Spleen (tissue), 7 donors: ENCODE results near the gene RPRD2.

ENCODE experiments used
- POLR2A ChIP-seq, 3 donors: fragments of 450-650 bp; IDR thresholded peaks; one replicate each; pipeline ENCODE4 v1.5.1; 2017; ENCODE audit warnings: antibody characterized with exemption in 3 of 3, mild to moderate bottlenecking in 1 of 3
- POLR2AphosphoS5 ChIP-seq, 3 donors: sonication (generic); formaldehyde crosslinking; IDR thresholded peaks; one replicate each; pipeline ENCODE4 v1.5.1; 2017; ENCODE audit warnings: antibody characterized with exemption in 3 of 3
- TF ChIP-seq, protein P1 (sequence below), 11 experiments: fragments of 200-600 bp in 7 of 11; fragments of 450-650 bp in 4 of 11; sonication (generic) in 4 of 11; IDR thresholded peaks in 8 of 11; conservative IDR thresholded peaks in 3 of 11; 1 replicate in 7 of 11; 2 replicates in 4 of 11; pipeline versions ENCODE4 v1.4.0 to v1.8.0; 2016 to 2021; ENCODE audit warnings: antibody characterized with exemption in 11 of 11, inconsistent platforms in 4 of 11, mild to moderate bottlenecking in 1 of 11
- donor health status: DM: no; HTN: no; CAD: no; lungs with moderate emphysema.
- donor health status: DM: no; HTN: no; CAD: no.
- donor health status: DM: no; HTN: no; CAD: no.

DNA sequence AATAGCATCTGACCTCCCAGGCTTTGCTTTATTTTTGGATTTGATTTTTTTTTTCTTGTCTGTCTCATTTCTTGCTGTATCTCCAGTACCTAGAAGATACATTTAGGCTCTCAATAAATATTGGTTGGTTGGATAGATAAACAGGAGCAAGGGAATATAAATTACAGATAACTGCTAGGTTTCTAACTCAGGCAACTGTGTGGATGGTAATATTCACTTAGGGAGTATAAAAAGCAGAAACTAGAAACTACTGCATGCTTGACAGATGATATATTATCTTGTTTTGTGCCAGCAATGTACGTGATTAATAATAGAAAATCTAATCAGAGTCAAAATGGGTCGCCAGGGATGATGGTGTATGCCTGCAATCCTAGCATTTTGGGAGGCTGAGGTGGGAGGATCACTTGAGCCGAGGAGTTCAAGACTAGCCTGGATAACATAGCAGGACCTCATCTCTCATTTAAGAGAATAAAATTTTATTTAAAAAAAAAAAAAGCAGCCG lies 92.2 kb downstream of the RPRD2 start:
- TF ChIP-seq, protein P1, sequence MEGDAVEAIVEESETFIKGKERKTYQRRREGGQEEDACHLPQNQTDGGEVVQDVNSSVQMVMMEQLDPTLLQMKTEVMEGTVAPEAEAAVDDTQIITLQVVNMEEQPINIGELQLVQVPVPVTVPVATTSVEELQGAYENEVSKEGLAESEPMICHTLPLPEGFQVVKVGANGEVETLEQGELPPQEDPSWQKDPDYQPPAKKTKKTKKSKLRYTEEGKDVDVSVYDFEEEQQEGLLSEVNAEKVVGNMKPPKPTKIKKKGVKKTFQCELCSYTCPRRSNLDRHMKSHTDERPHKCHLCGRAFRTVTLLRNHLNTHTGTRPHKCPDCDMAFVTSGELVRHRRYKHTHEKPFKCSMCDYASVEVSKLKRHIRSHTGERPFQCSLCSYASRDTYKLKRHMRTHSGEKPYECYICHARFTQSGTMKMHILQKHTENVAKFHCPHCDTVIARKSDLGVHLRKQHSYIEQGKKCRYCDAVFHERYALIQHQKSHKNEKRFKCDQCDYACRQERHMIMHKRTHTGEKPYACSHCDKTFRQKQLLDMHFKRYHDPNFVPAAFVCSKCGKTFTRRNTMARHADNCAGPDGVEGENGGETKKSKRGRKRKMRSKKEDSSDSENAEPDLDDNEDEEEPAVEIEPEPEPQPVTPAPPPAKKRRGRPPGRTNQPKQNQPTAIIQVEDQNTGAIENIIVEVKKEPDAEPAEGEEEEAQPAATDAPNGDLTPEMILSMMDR (IDR thresholded peaks at IDR 0.05 in 8 of 11, conservative IDR thresholded peaks at IDR 0.05 in 3 of 11) = no peak
- TF ChIP-seq POLR2A (IDR thresholded peaks at IDR 0.05) (no peak), POLR2AphosphoS5 (IDR thresholded peaks at IDR 0.05) (no peak)
